SK-N-SH (cell line): ENCODE data around the gene C12orf50. TPM values are rescaled to one million over a fixed set of nuclear protein-coding genes. Genes with fewer than 3 reads are reported as not detected.

ENCODE experiments used
- CTCF ChIA-PET: fragments of 300-600, 350-600 bp; formaldehyde crosslinking; extraction: SDS; loops from one replicate; lab custom pipeline; 2021; lab: Yijun Ruan, JAX
- POLR2A ChIA-PET: fragments of 350-600 bp; sonication (Branson Sonifier 250); formaldehyde crosslinking; extraction: SDS; loops from one replicate; lab custom pipeline; 2020; ENCODE audit warnings: antibody characterized with exemption, inconsistent platforms; lab: Yijun Ruan, JAX
- DNase-seq: peaks from one replicate; pipeline ENCODE4 v3.0.0; 2012
- H2AFZ ChIP-seq: fragments of 200-600 bp; sonication (generic); 2 replicates; pipeline ENCODE4 v1.8.1; 2016; ENCODE audit warnings: antibody characterized with exemption, mild to moderate bottlenecking, low read depth
- H3F3A ChIP-seq: fragments of 200-600 bp; sonication (generic); replicated peaks from 2 replicates; pipeline ENCODE3; 2016; ENCODE audit warnings: antibody characterized with exemption, mild to moderate bottlenecking; ENCODE audit not compliant: insufficient read depth
- H3K27ac ChIP-seq, 2 experiments: fragments of 200-500 bp in 1 of 2; fragments of 200-600 bp in 1 of 2; sonication (Bioruptor generic) in 1 of 2; sonication (generic), shearing (Covaris generic) in 1 of 2; 2 replicates each; pipeline versions ENCODE4 v1.5.1 to v1.6.1; 2014 to 2016; ENCODE audit warnings: low read depth in 2 of 2, inconsistent platforms in 1 of 2, low read length in 1 of 2, mild to moderate bottlenecking in 1 of 2, mixed read lengths in 1 of 2
- H3K27me3 ChIP-seq: fragments of 200-600 bp; sonication (generic), shearing (Covaris generic); 2 replicates; pipeline ENCODE4 v1.6.1; 2016; ENCODE audit warnings: mixed run types; ENCODE audit not compliant: insufficient read depth
- H3K36me3 ChIP-seq, 2 experiments: fragments of 200-500 bp in 1 of 2; fragments of 200-600 bp in 1 of 2; sonication (Bioruptor generic) in 1 of 2; sonication (generic) in 1 of 2; replicated peaks in 1 of 2; 2 replicates each; pipeline versions ENCODE3 to v1.5.1; 2014 to 2016; ENCODE audit warnings: low read length in 1 of 2, mild to moderate bottlenecking in 1 of 2; ENCODE audit not compliant: insufficient read depth in 2 of 2, control insufficient read depth in 1 of 2
- H3K4me1 ChIP-seq, 2 experiments: fragments of 200-500 bp in 1 of 2; fragments of 200-600 bp in 1 of 2; sonication (Bioruptor generic) in 1 of 2; sonication (generic), shearing (Covaris generic) in 1 of 2; 2 replicates each; pipeline versions ENCODE4 v1.5.1 to v1.6.1; 2014 to 2016; ENCODE audit warnings: low read depth in 1 of 2, low read length in 1 of 2, mixed run types in 1 of 2; ENCODE audit not compliant: insufficient read depth in 2 of 2, control insufficient read depth in 1 of 2
- H3K4me2 ChIP-seq: fragments of 200-600 bp; sonication (generic), shearing (Covaris generic); 2 replicates; pipeline ENCODE4 v1.6.1; 2017; ENCODE audit warnings: mixed run types
- H3K4me3 ChIP-seq, 2 experiments: fragments of 200-500 bp in 1 of 2; fragments of 200-600 bp in 1 of 2; sonication (Bioruptor generic) in 1 of 2; sonication (generic), shearing (Covaris generic) in 1 of 2; 2 replicates each; pipeline versions ENCODE4 v1.5.1 to v1.8.1; 2014 to 2016; ENCODE audit warnings: low read depth in 2 of 2, inconsistent platforms in 1 of 2, low read length in 1 of 2, mild to moderate bottlenecking in 1 of 2, mixed read lengths in 1 of 2, moderate library complexity in 1 of 2
- H3K79me2 ChIP-seq: fragments of 200-600 bp; sonication (generic); 2 replicates; pipeline ENCODE4 v1.8.1; 2017; ENCODE audit warnings: mild to moderate bottlenecking; ENCODE audit not compliant: insufficient read depth
- H3K9ac ChIP-seq: fragments of 200-600 bp; sonication (generic); 2 replicates; pipeline ENCODE4 v1.6.1; 2017; ENCODE audit warnings: mixed run types
- H3K9me2 ChIP-seq: fragments of 200-600 bp; sonication (generic); 2 replicates; pipeline ENCODE4 v1.6.1; 2017; ENCODE audit warnings: mixed run types
- H3K9me3 ChIP-seq: fragments of 200-600 bp; sonication (generic); 2 replicates; pipeline ENCODE4 v1.6.1; 2017; ENCODE audit warnings: mixed run types, mild to moderate bottlenecking, moderate library complexity
- H4K20me1 ChIP-seq: fragments of 200-600 bp; sonication (generic); 2 replicates; pipeline ENCODE4 v1.6.1; 2017; ENCODE audit warnings: mild to moderate bottlenecking, mixed run types; ENCODE audit not compliant: insufficient read depth
- CHD2 ChIP-seq: fragments of 150-350 bp; IDR thresholded peaks from 2 replicates; pipeline ENCODE4 v1.6.1; 2018; ENCODE audit warnings: low read length; ENCODE audit not compliant: partially characterized antibody
- CTCF ChIP-seq: fragments of 200-600 bp; sonication (generic); IDR thresholded peaks from 2 replicates; pipeline ENCODE4 v1.6.1; 2017; ENCODE audit warnings: antibody characterized with exemption, mild to moderate bottlenecking, moderate library complexity
- ELF1 ChIP-seq: IDR thresholded peaks from 2 replicates; pipeline ENCODE4 v1.4.0; 2012
- EZH2phosphoT487 ChIP-seq: fragments of 200-600 bp; sonication (generic); IDR thresholded peaks from 2 replicates; pipeline ENCODE4 v1.6.1; 2017; ENCODE audit warnings: low read depth, mixed run types, mild to moderate bottlenecking, antibody characterized with exemption, moderate library complexity, borderline replicate concordance
- GABPA ChIP-seq: IDR thresholded peaks from 2 replicates; pipeline ENCODE4 v1.4.0; 2012; ENCODE audit warnings: low read depth, mild to moderate bottlenecking
- GATA2 ChIP-seq: sonication (generic); formaldehyde crosslinking; IDR thresholded peaks from 2 replicates; pipeline ENCODE4 v1.5.0; 2020; ENCODE audit warnings: mild to moderate bottlenecking, missing genetic modification reagents
- JUND ChIP-seq: IDR thresholded peaks from 2 replicates; pipeline ENCODE4 v1.4.0; 2012
- MXI1 ChIP-seq: IDR thresholded peaks from 2 replicates; pipeline ENCODE4 v1.6.1; 2012; ENCODE audit warnings: mild to moderate bottlenecking, low read depth, low read length, improper control_type of control experiment
- NRF1 ChIP-seq: IDR thresholded peaks from 2 replicates; pipeline ENCODE4 v1.6.1; 2012; ENCODE audit warnings: low read depth, mild to moderate bottlenecking, low read length
- POLR2AphosphoS5 ChIP-seq: IDR thresholded peaks from 2 replicates; pipeline ENCODE4 v1.6.1; 2012; ENCODE audit warnings: low read depth, low read length
- RFX5 ChIP-seq: IDR thresholded peaks from 2 replicates; pipeline ENCODE4 v1.6.1; 2012; ENCODE audit warnings: mild to moderate bottlenecking, improper control_type of control experiment, low read length
- RXRA ChIP-seq: IDR thresholded peaks from 2 replicates; pipeline ENCODE4 v1.4.0; 2012; ENCODE audit warnings: low read depth, mild to moderate bottlenecking, borderline replicate concordance
- SMC3 ChIP-seq: IDR thresholded peaks from 2 replicates; pipeline ENCODE4 v1.6.1; 2012; ENCODE audit warnings: low read depth, low read length, improper control_type of control experiment
- TAF1 ChIP-seq: IDR thresholded peaks from 2 replicates; pipeline ENCODE4 v1.6.1; 2012; ENCODE audit warnings: low read depth, mild to moderate bottlenecking, low read length, moderate library complexity, borderline replicate concordance
- TCF12 ChIP-seq: IDR thresholded peaks from 2 replicates; pipeline ENCODE4 v1.4.0; 2012
- TEAD4 ChIP-seq: IDR thresholded peaks from 2 replicates; pipeline ENCODE4 v1.4.0; 2012; ENCODE audit warnings: mild to moderate bottlenecking, borderline replicate concordance; ENCODE audit not compliant: insufficient read depth
- USF2 ChIP-seq: fragments of 150-350 bp; IDR thresholded peaks from 2 replicates; pipeline ENCODE4 v1.6.1; 2017; ENCODE audit warnings: antibody characterized with exemption, low read length, low read depth, borderline replicate concordance
- WGBS: methylation state at CpG from one replicate; pipeline ENCODE4 v1.1.6; 2017; ENCODE audit warnings: low lambda C conversion rate; 5-methylcytosine and 5-hydroxymethylcytosine counted together
- polyA plus RNA-seq, 3 experiments: library from polyadenylated mRNA; depleted of rRNA; stranded (reverse); fragments of >200 nt; gene quantifications; 2 replicates each; pipeline ENCODE4 v1.2.3, GENCODE V29; 2012
- TF ChIP-seq, protein P1 (sequence below): IDR thresholded peaks from 2 replicates; pipeline ENCODE4; 2012
- TF ChIP-seq, protein P2 (sequence below): IDR thresholded peaks from 2 replicates; pipeline ENCODE4 v1.6.1; 2012; ENCODE audit warnings: mild to moderate bottlenecking, low read depth, low read length, moderate library complexity

C12orf50 gene
- polyA plus RNA-seq, 1 of the 3 experiments (the other 2 are of a cell fraction), result 0.03 TPM

- Histone ChIP-seq H3K27ac (no peak overlapping the region), H3K4me1 (peaks cover 0 to 6% of the 10 kb centered on the region in 2 experiments; a peak in 2 of 4 replicates), H3K36me3 (peaks cover 65 to 89% of the 10 kb centered on the region in 2 experiments), H3K27me3 (no peaks in the 10 kb centered on the region), H3K9ac (no peak overlapping the region), H2AFZ (no peak overlapping the region), H3K4me3 (no peak overlapping the region), H4K20me1 (no peaks in the 10 kb centered on the region), H3K9me3 (no peaks in the 10 kb centered on the region), H3K4me2 (no peak overlapping the region), H3K9me2 (no peaks in the 10 kb centered on the region), H3K79me2 (peaks cover 35% of the 10 kb centered on the region), H3F3A (no peaks in the 10 kb centered on the region)
- 98% methylated on average over 5 of the region's 5 CpGs for WGBS
- POLR2A ChIA-PET, result no interaction called here
- TF ChIP-seq, protein P1, sequence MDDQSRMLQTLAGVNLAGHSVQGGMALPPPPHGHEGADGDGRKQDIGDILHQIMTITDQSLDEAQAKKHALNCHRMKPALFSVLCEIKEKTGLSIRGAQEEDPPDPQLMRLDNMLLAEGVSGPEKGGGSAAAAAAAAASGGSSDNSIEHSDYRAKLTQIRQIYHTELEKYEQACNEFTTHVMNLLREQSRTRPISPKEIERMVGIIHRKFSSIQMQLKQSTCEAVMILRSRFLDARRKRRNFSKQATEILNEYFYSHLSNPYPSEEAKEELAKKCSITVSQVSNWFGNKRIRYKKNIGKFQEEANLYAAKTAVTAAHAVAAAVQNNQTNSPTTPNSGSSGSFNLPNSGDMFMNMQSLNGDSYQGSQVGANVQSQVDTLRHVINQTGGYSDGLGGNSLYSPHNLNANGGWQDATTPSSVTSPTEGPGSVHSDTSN, result no peak
- no peak for TF ChIP-seq TEAD4
- TF ChIP-seq TCF12, result no peak
- no peak for TF ChIP-seq MXI1
- no peak for TF ChIP-seq NRF1
- no peak for TF ChIP-seq GABPA
- TF ChIP-seq GATA2, result no peak
- no peak for TF ChIP-seq TAF1
- TF ChIP-seq RFX5, result no peak
- TF ChIP-seq EZH2phosphoT487, result no peak
- TF ChIP-seq SMC3, result no peak
- no peak for TF ChIP-seq CTCF
- no peak for TF ChIP-seq JUND
- no peak for TF ChIP-seq RXRA
- no peak for TF ChIP-seq ELF1
- TF ChIP-seq CHD2, result no peak
- TF ChIP-seq, protein P2, sequence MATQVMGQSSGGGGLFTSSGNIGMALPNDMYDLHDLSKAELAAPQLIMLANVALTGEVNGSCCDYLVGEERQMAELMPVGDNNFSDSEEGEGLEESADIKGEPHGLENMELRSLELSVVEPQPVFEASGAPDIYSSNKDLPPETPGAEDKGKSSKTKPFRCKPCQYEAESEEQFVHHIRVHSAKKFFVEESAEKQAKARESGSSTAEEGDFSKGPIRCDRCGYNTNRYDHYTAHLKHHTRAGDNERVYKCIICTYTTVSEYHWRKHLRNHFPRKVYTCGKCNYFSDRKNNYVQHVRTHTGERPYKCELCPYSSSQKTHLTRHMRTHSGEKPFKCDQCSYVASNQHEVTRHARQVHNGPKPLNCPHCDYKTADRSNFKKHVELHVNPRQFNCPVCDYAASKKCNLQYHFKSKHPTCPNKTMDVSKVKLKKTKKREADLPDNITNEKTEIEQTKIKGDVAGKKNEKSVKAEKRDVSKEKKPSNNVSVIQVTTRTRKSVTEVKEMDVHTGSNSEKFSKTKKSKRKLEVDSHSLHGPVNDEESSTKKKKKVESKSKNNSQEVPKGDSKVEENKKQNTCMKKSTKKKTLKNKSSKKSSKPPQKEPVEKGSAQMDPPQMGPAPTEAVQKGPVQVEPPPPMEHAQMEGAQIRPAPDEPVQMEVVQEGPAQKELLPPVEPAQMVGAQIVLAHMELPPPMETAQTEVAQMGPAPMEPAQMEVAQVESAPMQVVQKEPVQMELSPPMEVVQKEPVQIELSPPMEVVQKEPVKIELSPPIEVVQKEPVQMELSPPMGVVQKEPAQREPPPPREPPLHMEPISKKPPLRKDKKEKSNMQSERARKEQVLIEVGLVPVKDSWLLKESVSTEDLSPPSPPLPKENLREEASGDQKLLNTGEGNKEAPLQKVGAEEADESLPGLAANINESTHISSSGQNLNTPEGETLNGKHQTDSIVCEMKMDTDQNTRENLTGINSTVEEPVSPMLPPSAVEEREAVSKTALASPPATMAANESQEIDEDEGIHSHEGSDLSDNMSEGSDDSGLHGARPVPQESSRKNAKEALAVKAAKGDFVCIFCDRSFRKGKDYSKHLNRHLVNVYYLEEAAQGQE, result no peak
- no peak for TF ChIP-seq USF2
- no peak for TF ChIP-seq POLR2AphosphoS5
- CTCF ChIA-PET, result no interaction called here
- no peak for DNase-seq
Measured at GRCh38 chr12:88044035-88044434, 14.8 kb upstream of the C12orf50 start.
